Measurements from ENCODE around the gene GPX7. TPM values are rescaled to one million over a fixed set of nuclear protein-coding genes. Genes with fewer than 3 reads are reported as not detected.

The GPX7 gene
- total RNA-seq, 3 donors from 2014 or later: 0.46 to 7.8 (median 4.0) TPM

GRCh38 chr1:52651904-52652303, 49.7 kb downstream of the GPX7 start:
- intact Hi-C loops (cut with DNase I, micrococcal nuclease): no loop called here
- TF ChIP-seq, protein P1, sequence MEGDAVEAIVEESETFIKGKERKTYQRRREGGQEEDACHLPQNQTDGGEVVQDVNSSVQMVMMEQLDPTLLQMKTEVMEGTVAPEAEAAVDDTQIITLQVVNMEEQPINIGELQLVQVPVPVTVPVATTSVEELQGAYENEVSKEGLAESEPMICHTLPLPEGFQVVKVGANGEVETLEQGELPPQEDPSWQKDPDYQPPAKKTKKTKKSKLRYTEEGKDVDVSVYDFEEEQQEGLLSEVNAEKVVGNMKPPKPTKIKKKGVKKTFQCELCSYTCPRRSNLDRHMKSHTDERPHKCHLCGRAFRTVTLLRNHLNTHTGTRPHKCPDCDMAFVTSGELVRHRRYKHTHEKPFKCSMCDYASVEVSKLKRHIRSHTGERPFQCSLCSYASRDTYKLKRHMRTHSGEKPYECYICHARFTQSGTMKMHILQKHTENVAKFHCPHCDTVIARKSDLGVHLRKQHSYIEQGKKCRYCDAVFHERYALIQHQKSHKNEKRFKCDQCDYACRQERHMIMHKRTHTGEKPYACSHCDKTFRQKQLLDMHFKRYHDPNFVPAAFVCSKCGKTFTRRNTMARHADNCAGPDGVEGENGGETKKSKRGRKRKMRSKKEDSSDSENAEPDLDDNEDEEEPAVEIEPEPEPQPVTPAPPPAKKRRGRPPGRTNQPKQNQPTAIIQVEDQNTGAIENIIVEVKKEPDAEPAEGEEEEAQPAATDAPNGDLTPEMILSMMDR (IDR thresholded peaks at IDR 0.05): no peak
- H3K4me3 ChIP-seq: no peak overlapping the region
- no peaks in the 10 kb centered on the region for H3K4me1 ChIP-seq (ENCODE audit: low read depth)
- DNase-seq (peak in 1 of 3 donors; percentile 5), ATAC-seq (peak; percentile 74)
- no peaks in the 10 kb centered on the region for H3K36me3 ChIP-seq (ENCODE audit: low read depth)
- H3K9me3 ChIP-seq: no peaks in the 10 kb centered on the region

DNA sequence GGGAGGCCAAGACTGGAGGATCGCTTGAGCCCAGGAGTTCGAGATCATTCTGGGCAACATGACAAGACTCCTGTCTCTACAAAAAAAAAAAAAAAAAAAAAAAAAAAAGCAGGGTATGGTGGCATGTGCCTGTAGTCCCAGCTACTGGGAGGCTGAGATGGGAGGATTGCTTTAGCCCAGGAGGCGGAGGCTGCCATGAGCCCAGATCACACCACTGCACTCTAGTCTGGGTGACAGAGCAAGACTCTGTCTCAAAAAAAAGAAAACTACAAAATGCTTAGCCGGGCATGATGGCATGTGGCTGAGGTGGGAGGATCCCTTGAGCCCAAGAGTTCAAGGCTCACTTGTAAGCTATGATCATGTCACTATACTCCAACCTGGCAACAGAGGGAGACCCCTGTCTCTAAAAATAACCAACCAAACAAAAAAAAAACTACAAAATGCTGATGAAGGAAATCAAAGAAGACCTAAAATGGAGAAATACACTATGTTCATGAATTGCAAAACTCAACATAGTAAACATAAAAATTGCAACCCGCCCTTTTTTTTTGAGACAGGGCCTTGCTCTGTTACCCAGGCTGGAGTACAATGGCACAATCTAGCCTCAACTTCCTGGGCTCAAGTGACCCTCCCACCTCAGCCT, 51.2 kb downstream of the GPX7 start:
- ATAC-seq: no peak
- DNase-seq: no peak

DNA sequence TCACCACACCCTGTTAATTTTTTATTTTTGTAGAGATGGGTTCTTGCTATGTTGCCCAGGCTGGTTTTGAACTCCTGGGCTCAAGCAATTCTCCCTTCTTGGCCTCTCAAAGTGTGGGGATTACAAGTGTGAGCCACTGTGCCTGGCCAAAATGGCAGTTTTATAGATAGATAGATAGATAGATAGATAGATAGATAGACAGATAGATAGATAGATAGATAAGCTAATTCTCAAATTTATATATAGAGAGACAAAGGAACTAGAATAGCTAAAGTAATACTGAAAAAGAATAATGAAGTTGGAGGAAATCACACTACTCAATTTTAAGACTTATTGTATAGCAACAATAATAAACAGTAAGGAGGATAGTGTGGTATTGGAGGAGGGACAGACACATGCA, 51.9 kb downstream of the GPX7 start:
- no peak for ATAC-seq
- TF ChIP-seq, protein P1 (IDR thresholded peaks at IDR 0.05): no peak
- intact Hi-C loops (cut with DNase I, micrococcal nuclease): no loop called here
- Histone ChIP-seq H3K4me3 (no peak overlapping the region), H3K9me3 (no peaks in the 10 kb centered on the region), H3K36me3 (ENCODE audit: low read depth) (no peaks in the 10 kb centered on the region), H3K4me1 (ENCODE audit: low read depth) (no peaks in the 10 kb centered on the region)
- DNase-seq: no peak

More for the DNA sequence above, 51.2 kb downstream of the GPX7 start:
- TF ChIP-seq, protein P1 (IDR thresholded peaks at IDR 0.05): no peak
- H3K4me1 ChIP-seq (ENCODE audit: low read depth): no peaks in the 10 kb centered on the region
- no peak overlapping the region for H3K4me3 ChIP-seq
- no peaks in the 10 kb centered on the region for H3K9me3 ChIP-seq
- intact Hi-C loops (cut with DNase I, micrococcal nuclease): no loop called here
- no peaks in the 10 kb centered on the region for H3K36me3 ChIP-seq (ENCODE audit: low read depth)

DNA sequence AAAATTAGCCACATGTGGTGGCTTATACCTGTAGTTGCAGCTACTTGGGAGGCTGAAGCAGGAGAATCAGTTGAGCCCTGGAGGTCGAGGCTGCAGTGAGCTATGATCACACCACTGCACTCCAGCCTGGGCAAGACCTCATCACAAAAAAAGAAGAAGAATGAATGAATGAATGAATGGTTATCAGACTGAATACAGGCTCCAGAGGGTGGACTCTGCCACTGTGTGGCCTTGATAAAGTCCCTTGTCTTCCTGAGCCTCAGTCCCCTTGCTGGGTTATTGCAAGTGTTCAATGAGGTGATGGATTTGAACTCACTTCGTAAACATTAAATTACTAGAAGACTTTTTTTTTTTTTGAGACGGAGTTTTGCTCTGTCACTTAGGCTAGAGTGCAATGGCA, 55.5 kb downstream of the GPX7 start:
- Histone ChIP-seq H3K9me3 (no peaks in the 10 kb centered on the region), H3K36me3 (ENCODE audit: low read depth) (no peaks in the 10 kb centered on the region), H3K4me1 (ENCODE audit: low read depth) (no peaks in the 10 kb centered on the region), H3K4me3 (no peak overlapping the region)
- no peak for DNase-seq
- TF ChIP-seq, protein P1 (IDR thresholded peaks at IDR 0.05): no peak
- intact Hi-C loops (cut with DNase I, micrococcal nuclease): no loop called here
- no peak for ATAC-seq

Other genes with a start within 250 kb of the GPX7 start
- gene CC2D1B, start 236.2 kb upstream of the GPX7 start, total RNA-seq: 10 to 100 TPM; 38.0 to 43.6 (median 40.4) TPM
- 1 to 10 TPM; 1.1 to 7.6 (median 2.1) TPM for gene ORC1, start 197.9 kb upstream of the GPX7 start, total RNA-seq
- gene PRPF38A, start 197.8 kb upstream of the GPX7 start, total RNA-seq: 10 to 100 TPM; 44.9 to 58.2 (median 45.2) TPM
- 10 to 100 TPM; 17.9 to 51.7 (median 20.8) TPM for gene TUT4, start 49.3 kb upstream of the GPX7 start, total RNA-seq
- gene SHISAL2A, start 30.8 kb downstream of the GPX7 start, total RNA-seq: under 1 TPM in 2 of 3 donors, not detected in 1; 0.72 to 0.78 TPM
- gene COA7, start 96.0 kb downstream of the GPX7 start, total RNA-seq: 10 to 100 TPM; 18.6 to 22.0 (median 20.3) TPM
- 10 to 100 TPM; 28.6 to 56.6 (median 35.7) TPM for gene ZYG11B, start 124.1 kb downstream of the GPX7 start, total RNA-seq
- gene ZYG11A, start 240.4 kb downstream of the GPX7 start, total RNA-seq: under 1 TPM in 2 of 3 donors, not detected in 1; 0.07 to 0.12 TPM

Data from mucosa of descending colon (tissue), 3 donors.